ENCODE measurements around the gene PNO1. TPM values are rescaled to one million over a fixed set of nuclear protein-coding genes. Genes with fewer than 3 reads are reported as not detected.

PNO1 gene
- total and polyA plus RNA-seq, 9 of the 15 experiments (the other 6 are each of a cell fraction or from before 2014, with no cell fraction given), result 11.8 to 81.7 (median 41.1) TPM

- TF ChIP-seq MXI1 (IDR thresholded peaks at IDR 0.05; ENCODE audit: low read depth, low read length) (peak; percentile 42; the same call in 1 of the 2 replicates), SMC3 (conservative IDR thresholded peaks at IDR 0.05; ENCODE audit: insufficient read depth, low read depth, low read length) (no peak), CEBPB (tag; IDR thresholded peaks at IDR 0.05) (peak; percentile 77), KHSRP (IDR thresholded peaks at IDR 0.05) (peak; percentile 91), HMGN3 (IDR thresholded peaks at IDR 0.05; ENCODE audit: borderline replicate concordance, extremely low read depth, insufficient read length, low read depth, low read length) (peak; percentile 66), U2AF1 (optimal IDR thresholded peaks at IDR 0.05; ENCODE audit: low read depth, low read length) (no peak), MITF (IDR thresholded peaks at IDR 0.05) (no peak), MEF2A (IDR thresholded peaks at IDR 0.05; ENCODE audit: control insufficient read depth, low read depth, low read length) (no peak), SP2 (IDR thresholded peaks at IDR 0.05; ENCODE audit: extremely low read depth, low read depth, low read length, poor library complexity, severe bottlenecking) (no peak), FOXM1 (IDR thresholded peaks at IDR 0.05; ENCODE audit: low read depth) (peak; percentile 97), FOXM1 (CRISPR knock-in tag; IDR thresholded peaks at IDR 0.05; ENCODE audit: low read depth) (no peak), ZNF584 (CRISPR knock-in tag; IDR thresholded peaks at IDR 0.05; ENCODE audit: low read depth) (peak; percentile 92), TEAD4 (IDR thresholded peaks at IDR 0.05; ENCODE audit: low read length) (peak; percentile 100), TEAD4 (CRISPR knock-in tag; IDR thresholded peaks at IDR 0.05; ENCODE audit: borderline replicate concordance) (no peak), ZNF77 (CRISPR knock-in tag; IDR thresholded peaks at IDR 0.05) (no peak), PTBP1 (IDR thresholded peaks at IDR 0.05; ENCODE audit: low read depth, low read length) (no peak), MECOM (CRISPR knock-in tag; IDR thresholded peaks at IDR 0.05) (no peak), ARNT (IDR thresholded peaks at IDR 0.05) (peak; percentile 85 to 98; a peak in 3 of 4 replicates), ZNF311 (CRISPR knock-in tag; IDR thresholded peaks at IDR 0.05) (0 out of 2 replicates have a peak, but pooled peaks have one; percentile 41), RB1 (IDR thresholded peaks at IDR 0.05; ENCODE audit: low read depth) (no peak), EP300 (IDR thresholded peaks at IDR 0.05; ENCODE audit: low read length) (peak; percentile 98), TCF7 (IDR thresholded peaks at IDR 0.05; ENCODE audit: borderline replicate concordance) (peak; percentile 82; the same call in 1 of the 2 replicates), ZNF644 (tag; IDR thresholded peaks at IDR 0.05; ENCODE audit: low read depth) (peak; percentile 93), TSHZ1 (CRISPR knock-in tag; IDR thresholded peaks at IDR 0.05) (no peak)
Measured at GRCh38 chr2:68135448-68136320, 22.0 kb upstream of the PNO1 start (continued).
